Stimulated activated CD8-positive, alpha-beta memory T cell treated with anti-CD3 and anti-CD28 coated beads, Interleukin-15, amount 100 ng/mL, for 1 hour (primary cell): ENCODE results near the gene EFNA1.

Experiments used
- DNase-seq: peaks from one replicate; pipeline ENCODE4 v3.0.0-alpha.2; 2020; ENCODE audit warnings: low read depth

Gene EFNA1

GRCh38 chr1:155127105-155127966 is at the start of gene EFNA1:
EFNA1 (plus strand) TSS chr1:155127876; CDS start chr1:155127978, 102 bp downstream.
- no peak for DNase-seq

GRCh38 chr1:155078469-155079209 is 49.0 kb upstream of the EFNA1 start, which contains the start of gene EFNA3:
EFNA3 (plus strand) TSS chr1:155078837; CDS start chr1:155078942, 105 bp downstream.
- no peak for DNase-seq

GRCh38 chr1:155079210-155079486 is 48.5 kb upstream of the EFNA1 start:
- no peak for DNase-seq

- DNase-seq: no peak
Observed at GRCh38 chr1:155079487-155080311, 48.0 kb upstream of the EFNA1 start.

- DNase-seq: no peak
Observed at GRCh38 chr1:155080312-155081228, 47.1 kb upstream of the EFNA1 start.

GRCh38 chr1:155081472-155082300 is 46.0 kb upstream of the EFNA1 start:
- DNase-seq: no peak

- no peak for DNase-seq
Observed at GRCh38 chr1:155082301-155083051, 45.2 kb upstream of the EFNA1 start.

- DNase-seq: no peak
Observed at GRCh38 chr1:155083052-155083541, 44.6 kb upstream of the EFNA1 start.

- DNase-seq: no peak
Observed at GRCh38 chr1:155083865-155084721, 43.6 kb upstream of the EFNA1 start.

- DNase-seq: peak; percentile 77
Observed at GRCh38 chr1:155084722-155085503, 42.8 kb upstream of the EFNA1 start.

- peak; percentile 58 for DNase-seq
Observed at GRCh38 chr1:155085504-155086127, 42.1 kb upstream of the EFNA1 start.

GRCh38 chr1:155086128-155086741 is 41.4 kb upstream of the EFNA1 start:
- DNase-seq: peak; percentile 70

GRCh38 chr1:155086856-155087535 is 40.7 kb upstream of the EFNA1 start:
- DNase-seq: no peak

GRCh38 chr1:155091071-155092051 is 36.3 kb upstream of the EFNA1 start:
- DNase-seq: peak; percentile 64

GRCh38 chr1:155092131-155092530 is 35.5 kb upstream of the EFNA1 start:
- no peak for DNase-seq
